ENCODE results near the gene NUCKS1. TPM values are rescaled to one million over a fixed set of nuclear protein-coding genes. Genes with fewer than 3 reads are reported as not detected.

Gene NUCKS1
- total and polyA plus RNA-seq, 2 of the 4 experiments (the other 2 are of a cell fraction), result 37.9 to 103 TPM

DNA sequence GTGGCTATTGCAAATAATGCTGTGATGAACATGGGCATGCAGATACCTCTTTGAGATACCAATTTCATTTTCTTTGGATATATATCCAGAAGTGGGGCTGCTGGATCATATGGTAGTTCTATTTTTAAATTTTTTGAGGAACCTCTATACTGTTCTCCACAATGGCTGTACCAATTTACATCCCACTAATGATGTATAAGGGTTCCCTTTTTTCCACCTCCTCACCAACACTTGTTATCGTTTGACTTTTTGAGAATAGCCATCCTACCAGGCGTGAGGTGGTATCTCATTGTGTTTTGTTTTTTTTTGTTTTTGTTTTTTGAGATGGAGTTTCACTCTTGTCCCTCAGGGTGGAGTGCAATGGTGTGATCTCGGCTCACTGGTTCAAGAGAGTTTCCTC, 6.6 kb upstream of the NUCKS1 start:
- no peak overlapping the region for H3K4me3 ChIP-seq (ENCODE audit: insufficient read depth, low read depth, low read length)
- WGBS, 2 experiments (ENCODE audit: extremely low coverage in 2 of 2, insufficient read length in 1 of 2), result no CpG with 5 or more reads among the region's 3 CpGs
- intact Hi-C loops (cut with micrococcal nuclease), result no loop called here
- H2BK5ac ChIP-seq (ENCODE audit: low read depth, low read length, poor library complexity, severe bottlenecking), result no peak overlapping the region
- H2AFZ ChIP-seq (replicated peaks; ENCODE audit: low read length, poor library complexity), result no peak overlapping the region
- no peak overlapping the region for H4K8ac ChIP-seq (ENCODE audit: low read depth in 2 of 2, low read length in 2 of 2)
- ChIA-PET POLR2A (ENCODE audit: unreplicated experiment) (no interaction called here), CTCF (no interaction called here)
- no peak overlapping the region for H3K27ac ChIP-seq (ENCODE audit: insufficient read depth, low read length)
- no peak overlapping the region for H2BK120ac ChIP-seq (ENCODE audit: low read depth, low read length)
- H3K23ac ChIP-seq (ENCODE audit: low read depth, low read length), result no peak overlapping the region
- H3K9me3 ChIP-seq (ENCODE audit: control insufficient read depth, insufficient read depth, low read length), result no peaks in the 10 kb centered on the region
- ATAC-seq (ENCODE audit: low read depth) (no peak), DNase-seq (no peak)
- no peaks in the 10 kb centered on the region for H3K4me1 ChIP-seq (ENCODE audit: control insufficient read depth, insufficient read depth, low read length)
- H3K9me1 ChIP-seq (ENCODE audit: insufficient read depth, low read length), result no peaks in the 10 kb centered on the region
- no peaks in the 10 kb centered on the region; a peak in 1 of 4 replicates for H3K79me1 ChIP-seq (ENCODE audit: low read depth in 1 of 2, low read length in 2 of 2)
- H4K91ac ChIP-seq (ENCODE audit: insufficient read depth, low read depth, low read length), result no peak overlapping the region
- in situ Hi-C loops (cut with MboI; ENCODE audit: low sequenced_read_pairs), result no loop called here
- no peaks in the 10 kb centered on the region; the same call in 1 of the 2 replicates for H3K27me3 ChIP-seq (ENCODE audit: control insufficient read depth, insufficient read depth, low read length)
- no peak overlapping the region for H3K4ac ChIP-seq (ENCODE audit: low read depth, low read length)
- H3K36me3 ChIP-seq (ENCODE audit: control insufficient read depth, insufficient read depth, low read length), result no peaks in the 10 kb centered on the region
- H4K5ac ChIP-seq (ENCODE audit: low read depth, low read length), result no peak overlapping the region
- H3K56ac ChIP-seq (ENCODE audit: extremely low read depth, insufficient read depth, low read length), result no peak overlapping the region
- BruUV-seq (replicated peaks), result no TSS peak
- no peak overlapping the region for H3K14ac ChIP-seq (replicated peaks; ENCODE audit: low read depth, low read length)
- no peak overlapping the region for H2BK20ac ChIP-seq (ENCODE audit: low read depth, low read length)
- no peak overlapping the region for H3K4me2 ChIP-seq (ENCODE audit: low read depth, low read length)
- H2BK15ac ChIP-seq (ENCODE audit: low read depth, low read length), result no peak overlapping the region
- no peak overlapping the region for H3K18ac ChIP-seq (ENCODE audit: low read depth, low read length)
- no peak overlapping the region for H3K9ac ChIP-seq (ENCODE audit: low read depth, low read length)
- no peak overlapping the region for H2AK5ac ChIP-seq (ENCODE audit: low read depth, low read length)
- dilution Hi-C loops (cut with HindIII; ENCODE audit: low sequenced_read_pairs, unreplicated experiment), result no loop called here
- TF ChIP-seq MAZ (IDR thresholded peaks at IDR 0.05; ENCODE audit: borderline replicate concordance, low read depth, low read length) (no peak), POLR2A (IDR thresholded peaks at IDR 0.05; ENCODE audit: low read depth, low read length) (no peak), FOS (IDR thresholded peaks at IDR 0.05; ENCODE audit: low read depth, low read length) (no peak), ELK1 (IDR thresholded peaks at IDR 0.05; ENCODE audit: borderline replicate concordance, low read depth, low read length) (no peak), CEBPB (IDR thresholded peaks at IDR 0.05; ENCODE audit: low read depth, low read length) (no peak), USF2 (IDR thresholded peaks at IDR 0.05; ENCODE audit: low read depth, low read length) (no peak), MXI1 (IDR thresholded peaks at IDR 0.05; ENCODE audit: borderline replicate concordance, low read depth, low read length) (no peak), CTCF (conservative IDR thresholded peaks at IDR 0.05; ENCODE audit: low read depth, low read length) (no peak), RFX5 (IDR thresholded peaks at IDR 0.05; ENCODE audit: low read depth, low read length) (no peak), RAD21 (IDR thresholded peaks at IDR 0.05; ENCODE audit: low read length) (no peak), SMC3 (IDR thresholded peaks at IDR 0.05; ENCODE audit: low read depth, low read length) (no peak), RCOR1 (IDR thresholded peaks at IDR 0.05; ENCODE audit: insufficient replicate concordance, low read length) (no peak)
- no peaks in the 10 kb centered on the region for H4K20me1 ChIP-seq (ENCODE audit: insufficient read depth, low read length)
- no peak overlapping the region for H2AK9ac ChIP-seq (replicated peaks; ENCODE audit: low read depth, low read length, poor library complexity)

Measured in IMR-90 (cell line).